K562 (cell line): ENCODE results near the gene PRMT5. TPM values are rescaled to one million over a fixed set of nuclear protein-coding genes. Genes with fewer than 3 reads are reported as not detected.

Experiments
- polyA plus RNA-seq, 8 experiments: library from polyadenylated mRNA; depleted of rRNA in 4 of 8; stranded (reverse) in 5 of 8; unstranded in 3 of 8; fragments of >200 nt; fragmentation: Nextera tagmentation in 2 of 8; fragmentation: Illumina TruSeq in 1 of 8; extraction: Ambion mirVana in 2 of 8; extraction: Trizol in 1 of 8; gene quantifications; 2 replicates each; pipeline versions ENCODE4 v1.2.1 to v1.2.3, GENCODE V29; 2011 to 2014; ENCODE audit warnings: inconsistent platforms in 1 of 8, missing spikeins in 1 of 8
- total RNA-seq, 7 experiments: library from RNA; depleted of rRNA in 6 of 7; stranded (reverse); fragments of >200 nt in 6 of 7; fragmentation: Illumina TruSeq in 2 of 7; extraction: Trizol in 2 of 7; gene quantifications; 2 replicates each; pipeline versions ENCODE4 v1.2.1 to v1.2.3, GENCODE V29; 2011 to 2021; ENCODE audit warnings: low replicate concordance in 1 of 7

PRMT5 gene
- total and polyA plus RNA-seq, 9 of the 15 experiments (the other 6 are each of a cell fraction or from before 2014, with no cell fraction given) = 114 to 552 (median 222) TPM

Other genes with a start within 250 kb of the PRMT5 start
Only the 7 nearest of the 17 such genes appear.
- gene MMP14, start 92.8 kb downstream of the PRMT5 start, total RNA-seq (2014; rRNA removed) = 0.36 and 0.65 TPM in 2 replicates
- gene MMP14, start 92.8 kb downstream of the PRMT5 start, total RNA-seq (2014; rRNA removed; fragmentation: Illumina TruSeq; extraction: Trizol) = 0.51 and 0.80 TPM in 2 replicates
- 0.94 and 0.98 TPM in 2 replicates for gene MMP14, start 92.8 kb downstream of the PRMT5 start, total RNA-seq (2015; rRNA removed; fragmentation: Illumina TruSeq; extraction: Trizol)
- 2.3 and 4.5 TPM in 2 replicates for gene MMP14, start 92.8 kb downstream of the PRMT5 start, total RNA-seq (2021)
- gene MMP14, start 92.8 kb downstream of the PRMT5 start, polyA plus RNA-seq (2011; rRNA removed) = 2.1 and 2.9 TPM in 2 replicates
- gene MMP14, start 92.8 kb downstream of the PRMT5 start, polyA plus RNA-seq (2014; fragmentation: Illumina TruSeq; extraction: Trizol) = 1.2 and 1.3 TPM in 2 replicates
- not detected for gene MMP14, start 92.8 kb downstream of the PRMT5 start, polyA plus RNA-seq (2014; fragmentation: Nextera tagmentation; extraction: Ambion mirVana)
- 2.8 and 5.8 TPM in 2 replicates for gene MMP14, start 92.8 kb downstream of the PRMT5 start, polyA plus RNA-seq (2014; rRNA removed)
- gene LRP10, start 57.6 kb downstream of the PRMT5 start, total RNA-seq (2014; rRNA removed) = 10.9 and 14.9 TPM in 2 replicates
- 4.9 and 5.5 TPM in 2 replicates for gene LRP10, start 57.6 kb downstream of the PRMT5 start, total RNA-seq (2014; rRNA removed; fragmentation: Illumina TruSeq; extraction: Trizol)
- 6.9 and 8.1 TPM in 2 replicates for gene LRP10, start 57.6 kb downstream of the PRMT5 start, total RNA-seq (2015; rRNA removed; fragmentation: Illumina TruSeq; extraction: Trizol)
- gene LRP10, start 57.6 kb downstream of the PRMT5 start, total RNA-seq (2021) = 40.7 and 45.5 TPM in 2 replicates
- gene LRP10, start 57.6 kb downstream of the PRMT5 start, polyA plus RNA-seq (2011; rRNA removed) = 16.0 and 25.1 TPM in 2 replicates
- gene LRP10, start 57.6 kb downstream of the PRMT5 start, polyA plus RNA-seq (2014; fragmentation: Illumina TruSeq; extraction: Trizol) = 27.2 and 34.5 TPM in 2 replicates
- 1 to 10 TPM; 1.3 to 2.3 TPM for gene LRP10, start 57.6 kb downstream of the PRMT5 start, polyA plus RNA-seq (2014; fragmentation: Nextera tagmentation; extraction: Ambion mirVana)
- gene LRP10, start 57.6 kb downstream of the PRMT5 start, polyA plus RNA-seq (2014; rRNA removed) = 12.7 and 15.9 TPM in 2 replicates
- gene REM2, start 46.2 kb downstream of the PRMT5 start, total RNA-seq (2014; rRNA removed) = 0.29 and 0.36 TPM in 2 replicates
- 0.18 and 0.51 TPM in 2 replicates for gene REM2, start 46.2 kb downstream of the PRMT5 start, total RNA-seq (2014; rRNA removed; fragmentation: Illumina TruSeq; extraction: Trizol)
- 0.25 and 0.34 TPM in 2 replicates for gene REM2, start 46.2 kb downstream of the PRMT5 start, total RNA-seq (2015; rRNA removed; fragmentation: Illumina TruSeq; extraction: Trizol)
- 0.40 and 0.69 TPM in 2 replicates for gene REM2, start 46.2 kb downstream of the PRMT5 start, total RNA-seq (2021)
- gene REM2, start 46.2 kb downstream of the PRMT5 start, polyA plus RNA-seq (2011; rRNA removed) = 0.91 and 1.0 TPM in 2 replicates
- 0.21 and 0.25 TPM in 2 replicates for gene REM2, start 46.2 kb downstream of the PRMT5 start, polyA plus RNA-seq (2014; fragmentation: Illumina TruSeq; extraction: Trizol)
- under 1 TPM; 0.38 to 0.50 TPM for gene REM2, start 46.2 kb downstream of the PRMT5 start, polyA plus RNA-seq (2014; fragmentation: Nextera tagmentation; extraction: Ambion mirVana)
- gene REM2, start 46.2 kb downstream of the PRMT5 start, polyA plus RNA-seq (2014; rRNA removed) = 0.20 and 0.97 TPM in 2 replicates
- 46.0 and 68.2 TPM in 2 replicates for gene RBM23, start 10.2 kb downstream of the PRMT5 start, total RNA-seq (2014; rRNA removed)
- 48.9 and 53.2 TPM in 2 replicates for gene RBM23, start 10.2 kb downstream of the PRMT5 start, total RNA-seq (2014; rRNA removed; fragmentation: Illumina TruSeq; extraction: Trizol)
- gene RBM23, start 10.2 kb downstream of the PRMT5 start, total RNA-seq (2015; rRNA removed; fragmentation: Illumina TruSeq; extraction: Trizol) = 66.8 and 73.0 TPM in 2 replicates
- 56.0 and 58.5 TPM in 2 replicates for gene RBM23, start 10.2 kb downstream of the PRMT5 start, total RNA-seq (2021)
- 36.2 and 57.8 TPM in 2 replicates for gene RBM23, start 10.2 kb downstream of the PRMT5 start, polyA plus RNA-seq (2011; rRNA removed)
- gene RBM23, start 10.2 kb downstream of the PRMT5 start, polyA plus RNA-seq (2014; fragmentation: Illumina TruSeq; extraction: Trizol) = 50.2 and 69.0 TPM in 2 replicates
- 100 to 1,000 TPM in 1 of 2 experiments, 10 to 100 TPM in 1; 67.8 to 102 TPM for gene RBM23, start 10.2 kb downstream of the PRMT5 start, polyA plus RNA-seq (2014; fragmentation: Nextera tagmentation; extraction: Ambion mirVana)
- 47.1 and 50.4 TPM in 2 replicates for gene RBM23, start 10.2 kb downstream of the PRMT5 start, polyA plus RNA-seq (2014; rRNA removed)
- gene HAUS4, start 27.7 kb upstream of the PRMT5 start, total RNA-seq (2014; rRNA removed) = 53.3 and 62.8 TPM in 2 replicates
- 59.2 and 62.3 TPM in 2 replicates for gene HAUS4, start 27.7 kb upstream of the PRMT5 start, total RNA-seq (2014; rRNA removed; fragmentation: Illumina TruSeq; extraction: Trizol)
- 44.1 and 49.2 TPM in 2 replicates for gene HAUS4, start 27.7 kb upstream of the PRMT5 start, total RNA-seq (2015; rRNA removed; fragmentation: Illumina TruSeq; extraction: Trizol)
- gene HAUS4, start 27.7 kb upstream of the PRMT5 start, total RNA-seq (2021) = 47.4 and 49.3 TPM in 2 replicates
- gene HAUS4, start 27.7 kb upstream of the PRMT5 start, polyA plus RNA-seq (2011; rRNA removed) = 80.3 and 85.4 TPM in 2 replicates
- 41.2 and 46.3 TPM in 2 replicates for gene HAUS4, start 27.7 kb upstream of the PRMT5 start, polyA plus RNA-seq (2014; fragmentation: Illumina TruSeq; extraction: Trizol)
- 10 to 100 TPM; 12.5 to 13.0 TPM for gene HAUS4, start 27.7 kb upstream of the PRMT5 start, polyA plus RNA-seq (2014; fragmentation: Nextera tagmentation; extraction: Ambion mirVana)
- 71.8 and 71.9 TPM in 2 replicates for gene HAUS4, start 27.7 kb upstream of the PRMT5 start, polyA plus RNA-seq (2014; rRNA removed)
- 3.3 and 5.3 TPM in 2 replicates for gene AJUBA, start 53.2 kb upstream of the PRMT5 start, total RNA-seq (2014; rRNA removed)
- 3.1 and 3.2 TPM in 2 replicates for gene AJUBA, start 53.2 kb upstream of the PRMT5 start, total RNA-seq (2014; rRNA removed; fragmentation: Illumina TruSeq; extraction: Trizol)
- gene AJUBA, start 53.2 kb upstream of the PRMT5 start, total RNA-seq (2015; rRNA removed; fragmentation: Illumina TruSeq; extraction: Trizol) = 1.5 and 1.8 TPM in 2 replicates
- 2.9 and 4.3 TPM in 2 replicates for gene AJUBA, start 53.2 kb upstream of the PRMT5 start, total RNA-seq (2021)
- gene AJUBA, start 53.2 kb upstream of the PRMT5 start, polyA plus RNA-seq (2011; rRNA removed) = 4.7 and 6.4 TPM in 2 replicates
- 2.3 and 2.8 TPM in 2 replicates for gene AJUBA, start 53.2 kb upstream of the PRMT5 start, polyA plus RNA-seq (2014; fragmentation: Illumina TruSeq; extraction: Trizol)
- gene AJUBA, start 53.2 kb upstream of the PRMT5 start, polyA plus RNA-seq (2014; fragmentation: Nextera tagmentation; extraction: Ambion mirVana) = 1 to 10 TPM in 1 of 2 experiments, under 1 TPM in 1; 0.73 to 1.6 TPM
- gene AJUBA, start 53.2 kb upstream of the PRMT5 start, polyA plus RNA-seq (2014; rRNA removed) = 2.0 and 2.2 TPM in 2 replicates
- gene C14orf93, start 80.8 kb upstream of the PRMT5 start, total RNA-seq (2014; rRNA removed) = 17.0 and 18.7 TPM in 2 replicates
- gene C14orf93, start 80.8 kb upstream of the PRMT5 start, total RNA-seq (2014; rRNA removed; fragmentation: Illumina TruSeq; extraction: Trizol) = 11.1 and 12.9 TPM in 2 replicates
- 11.8 and 14.8 TPM in 2 replicates for gene C14orf93, start 80.8 kb upstream of the PRMT5 start, total RNA-seq (2015; rRNA removed; fragmentation: Illumina TruSeq; extraction: Trizol)
- gene C14orf93, start 80.8 kb upstream of the PRMT5 start, total RNA-seq (2021) = 15.9 and 16.1 TPM in 2 replicates
- 20.4 and 23.1 TPM in 2 replicates for gene C14orf93, start 80.8 kb upstream of the PRMT5 start, polyA plus RNA-seq (2011; rRNA removed)
- 22.0 and 26.3 TPM in 2 replicates for gene C14orf93, start 80.8 kb upstream of the PRMT5 start, polyA plus RNA-seq (2014; fragmentation: Illumina TruSeq; extraction: Trizol)
- gene C14orf93, start 80.8 kb upstream of the PRMT5 start, polyA plus RNA-seq (2014; fragmentation: Nextera tagmentation; extraction: Ambion mirVana) = 1 to 10 TPM; 2.2 to 3.0 TPM
- 22.4 and 24.3 TPM in 2 replicates for gene C14orf93, start 80.8 kb upstream of the PRMT5 start, polyA plus RNA-seq (2014; rRNA removed)